ENCODE results near the gene C16orf92.

DNA sequence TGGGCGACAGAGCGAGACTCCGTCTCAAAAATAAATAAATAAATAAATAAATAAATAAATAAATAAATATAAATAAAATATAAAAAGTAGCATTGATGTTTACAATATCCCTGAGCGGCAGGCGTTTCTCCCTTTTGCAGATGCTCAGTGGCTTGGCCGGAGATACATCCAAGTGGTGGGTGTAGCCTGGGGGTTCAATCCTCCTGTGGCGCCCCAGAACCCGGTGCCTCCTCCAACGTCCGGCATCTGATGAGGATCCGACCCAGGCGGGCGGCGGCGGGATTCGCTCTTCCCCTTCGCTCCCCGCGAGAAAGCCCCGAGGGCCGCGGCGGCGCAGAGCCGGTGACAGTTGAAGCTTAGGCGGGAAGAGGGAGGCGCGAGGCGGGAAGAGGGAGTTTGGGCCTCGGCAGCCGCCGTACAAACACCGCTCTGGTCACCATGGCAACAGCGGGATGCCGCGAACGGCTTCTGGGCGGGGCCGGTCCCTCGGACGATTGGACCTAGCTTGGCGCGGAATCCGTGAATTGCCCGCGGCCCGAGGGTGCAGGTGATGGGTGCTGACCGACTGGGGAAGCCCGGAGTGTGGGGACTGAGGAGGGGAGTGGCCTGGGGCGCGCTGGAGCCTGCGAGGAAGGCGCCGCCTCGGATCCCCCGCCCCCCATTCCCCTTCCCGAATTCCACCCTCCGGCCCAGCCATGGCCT, 29.8 kb downstream of the C16orf92 start:
- TF ChIP-seq, protein P1, sequence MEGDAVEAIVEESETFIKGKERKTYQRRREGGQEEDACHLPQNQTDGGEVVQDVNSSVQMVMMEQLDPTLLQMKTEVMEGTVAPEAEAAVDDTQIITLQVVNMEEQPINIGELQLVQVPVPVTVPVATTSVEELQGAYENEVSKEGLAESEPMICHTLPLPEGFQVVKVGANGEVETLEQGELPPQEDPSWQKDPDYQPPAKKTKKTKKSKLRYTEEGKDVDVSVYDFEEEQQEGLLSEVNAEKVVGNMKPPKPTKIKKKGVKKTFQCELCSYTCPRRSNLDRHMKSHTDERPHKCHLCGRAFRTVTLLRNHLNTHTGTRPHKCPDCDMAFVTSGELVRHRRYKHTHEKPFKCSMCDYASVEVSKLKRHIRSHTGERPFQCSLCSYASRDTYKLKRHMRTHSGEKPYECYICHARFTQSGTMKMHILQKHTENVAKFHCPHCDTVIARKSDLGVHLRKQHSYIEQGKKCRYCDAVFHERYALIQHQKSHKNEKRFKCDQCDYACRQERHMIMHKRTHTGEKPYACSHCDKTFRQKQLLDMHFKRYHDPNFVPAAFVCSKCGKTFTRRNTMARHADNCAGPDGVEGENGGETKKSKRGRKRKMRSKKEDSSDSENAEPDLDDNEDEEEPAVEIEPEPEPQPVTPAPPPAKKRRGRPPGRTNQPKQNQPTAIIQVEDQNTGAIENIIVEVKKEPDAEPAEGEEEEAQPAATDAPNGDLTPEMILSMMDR (IDR thresholded peaks at IDR 0.05) = no peak
- no peak for TF ChIP-seq POLR2A (IDR thresholded peaks at IDR 0.05)
